NB4 (cell line): ENCODE measurements around the gene BBX.

Source experiments
- CTCF ChIP-seq: IDR thresholded peaks from one replicate; pipeline ENCODE4 v1.5.1; 2012; ENCODE audit warnings: low read depth, low read length
- MAX ChIP-seq: IDR thresholded peaks from 2 replicates; pipeline ENCODE4 v1.6.1; 2011; ENCODE audit warnings: low read depth, low read length
- MYC ChIP-seq: IDR thresholded peaks from 2 replicates; pipeline ENCODE4 v1.6.1; 2011; ENCODE audit warnings: low read depth, low read length
- POLR2A ChIP-seq: IDR thresholded peaks from 2 replicates; pipeline ENCODE4 v1.6.1; 2011; ENCODE audit warnings: mild to moderate bottlenecking; ENCODE audit not compliant: insufficient read length; ENCODE audit errors: extremely low read depth

GRCh38 chr3:107674371-107674770, 151.6 kb downstream of the BBX start:
- TF ChIP-seq CTCF (no peak), POLR2A (no peak), MYC (no peak), MAX (no peak)
